GM21723 (cell line): Measurements from ENCODE around the gene SNRNP27.
A peak's percentile ranks its signal among the peaks of the same experiment; 100 is the strongest.
"Not testable (repeated sequence)": the region's sequence is repeated elsewhere in the genome, so short reads cannot be mapped to it uniquely, and the experiment has no call there.

ENCODE experiments used
- ATAC-seq: cut with Tn5 transposase; IDR thresholded peaks from one replicate; pipeline ENCODE4 v1.9.1; 2021; ENCODE audit warnings: mild to moderate bottlenecking, moderate library complexity; ENCODE audit not compliant: unreplicated experiment

Gene SNRNP27

GRCh38 chr2:69945441-69945840 lies 51.7 kb downstream of the SNRNP27 start:
- no peak for ATAC-seq

- no peak for ATAC-seq
Measured at GRCh38 chr2:69945941-69946340, 52.2 kb downstream of the SNRNP27 start.

GRCh38 chr2:69946351-69947324 lies 52.9 kb downstream of the SNRNP27 start:
- ATAC-seq = peak; percentile 86

GRCh38 chr2:69947325-69947931 lies 53.7 kb downstream of the SNRNP27 start:
- no peak for ATAC-seq

GRCh38 chr2:69948032-69948962 lies 54.5 kb downstream of the SNRNP27 start:
- ATAC-seq = no peak

GRCh38 chr2:69948963-69949645 lies 55.3 kb downstream of the SNRNP27 start:
- ATAC-seq = no peak

GRCh38 chr2:69950241-69950640 lies 56.5 kb downstream of the SNRNP27 start:
- no peak for ATAC-seq

- not testable (repeated sequence) for ATAC-seq
Measured at GRCh38 chr2:69950671-69951070, 56.9 kb downstream of the SNRNP27 start.

- ATAC-seq = no peak
Measured at GRCh38 chr2:69952336-69953115, 58.8 kb downstream of the SNRNP27 start.

- ATAC-seq = no peak
Measured at GRCh38 chr2:69954084-69954483, 60.3 kb downstream of the SNRNP27 start.
